ENCODE measurements around the gene BNIPL. TPM values are rescaled to one million over a fixed set of nuclear protein-coding genes. Genes with fewer than 3 reads are reported as not detected.

Gene BNIPL
- total and polyA plus RNA-seq, 2 of the 8 experiments (the other 6 are each of a cell fraction or from before 2014, with no cell fraction given): 2.4 to 3.3 TPM

DNA sequence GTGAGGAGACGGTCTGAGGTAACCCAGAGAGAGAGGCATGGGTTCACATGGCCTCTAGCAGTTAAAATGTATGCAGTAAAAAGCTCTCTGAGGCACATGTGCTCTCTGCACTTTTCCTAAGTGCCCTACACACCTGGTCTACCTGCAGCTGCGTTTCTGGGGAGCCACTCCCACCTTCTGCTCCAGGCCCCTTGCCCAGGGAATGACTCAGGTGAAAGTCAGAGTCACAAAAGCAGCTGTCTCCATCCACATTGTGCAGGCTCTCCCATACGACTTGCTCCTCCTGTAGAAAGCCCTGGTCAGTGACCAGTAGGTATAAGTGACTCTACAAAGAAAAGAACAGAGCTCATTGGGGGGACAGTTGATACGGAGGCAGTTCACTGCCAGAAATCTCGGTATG lies 38.4 kb upstream of the BNIPL start (continued):
- TF ChIP-seq CHD2 (IDR thresholded peaks at IDR 0.05; ENCODE audit: low read length): no peak

Measured in H1 (cell line).